NCI-H524 treated with DMSO at 0.1 percent for 48 hours (cell line): Measurements from ENCODE around the gene SETD4.
"Not testable (repeated sequence)": the region's sequence is repeated elsewhere in the genome, so short reads cannot be mapped to it uniquely, and the experiment has no call there.

Experiments
- DNase-seq: peaks from one replicate; lab custom pipeline; 2025; lab: John Stamatoyannopoulos, UW

SETD4 gene

GRCh38 chr21:36077758-36078157, 17.4 kb upstream of the SETD4 start:
- DNase-seq = no peak

- no peak for DNase-seq
Measured at GRCh38 chr21:36076878-36077655, 16.7 kb upstream of the SETD4 start.

GRCh38 chr21:36075953-36076352, 15.6 kb upstream of the SETD4 start:
- DNase-seq = no peak

GRCh38 chr21:36075171-36075570, 14.8 kb upstream of the SETD4 start:
- DNase-seq = no peak

GRCh38 chr21:36073911-36074310, 13.6 kb upstream of the SETD4 start:
- DNase-seq = not testable (repeated sequence)

- no peak for DNase-seq
Measured at GRCh38 chr21:36073181-36073580, 12.9 kb upstream of the SETD4 start.

- no peak for DNase-seq
Measured at GRCh38 chr21:36072453-36073162, 12.3 kb upstream of the SETD4 start.

GRCh38 chr21:36070999-36071398, 10.7 kb upstream of the SETD4 start:
- no peak for DNase-seq

- peak; percentile 50 for DNase-seq
Measured at GRCh38 chr21:36069713-36070583, 9.6 kb upstream of the SETD4 start, which contains the start of gene CBR1. Gene CBR1 (plus strand): TSS chr21:36070024. CDS start chr21:36070116, 92 bp downstream.

GRCh38 chr21:36068748-36069398, 8.5 kb upstream of the SETD4 start:
- DNase-seq = no peak

GRCh38 chr21:36065497-36066036, 5.2 kb upstream of the SETD4 start:
- DNase-seq = no peak

GRCh38 chr21:36064085-36064460, 3.7 kb upstream of the SETD4 start:
- no peak for DNase-seq

- no peak for DNase-seq
Measured at GRCh38 chr21:36063375-36064084, 3.2 kb upstream of the SETD4 start.

- no peak for DNase-seq
Measured at GRCh38 chr21:36061445-36061844, 1.1 kb upstream of the SETD4 start.

GRCh38 chr21:36059823-36060158, 535 bp downstream of the SETD4 start:
- peak; percentile 52 for DNase-seq

GRCh38 chr21:36055551-36055950, 4.8 kb downstream of the SETD4 start:
- no peak for DNase-seq

- DNase-seq = no peak
Measured at GRCh38 chr21:36053715-36054062, 6.6 kb downstream of the SETD4 start.

GRCh38 chr21:36052860-36053714, 7.2 kb downstream of the SETD4 start:
- DNase-seq = no peak

GRCh38 chr21:36048357-36048756, 12.0 kb downstream of the SETD4 start:
- no peak for DNase-seq

- no peak for DNase-seq
Measured at GRCh38 chr21:36047139-36047538, 13.2 kb downstream of the SETD4 start.
